Endodermal cell (in vitro differentiated cells): ENCODE measurements around the gene ADAM15. TPM values are rescaled to one million over a fixed set of nuclear protein-coding genes. Genes with fewer than 3 reads are reported as not detected.

Experiments
- DNase-seq: peaks from one replicate; pipeline ENCODE4 v3.0.0-alpha.2; 2017
- H3K27ac ChIP-seq: 2 replicates; pipeline ENCODE4 v1.5.1; 2013; ENCODE audit warnings: mild to moderate bottlenecking, low read depth, low read length, moderate library complexity
- H3K27me3 ChIP-seq: 2 replicates; pipeline ENCODE4 v1.6.1; 2013; ENCODE audit warnings: mild to moderate bottlenecking, low read length, moderate library complexity; ENCODE audit not compliant: insufficient read depth, control insufficient read depth, poor library complexity, severe bottlenecking
- H3K36me3 ChIP-seq: 2 replicates; pipeline ENCODE4 v1.7.0; 2013; ENCODE audit warnings: mild to moderate bottlenecking, low read length, moderate library complexity; ENCODE audit not compliant: control insufficient read depth, insufficient read depth
- H3K4me1 ChIP-seq: one replicate; pipeline ENCODE4 v1.7.0; 2013; ENCODE audit warnings: low read length; ENCODE audit not compliant: control insufficient read depth, insufficient read depth
- H3K4me3 ChIP-seq: 2 replicates; pipeline ENCODE4 v1.5.1; 2013; ENCODE audit warnings: mild to moderate bottlenecking, low read length, moderate library complexity
- H3K9ac ChIP-seq: 2 replicates; pipeline ENCODE4 v1.6.1; 2013; ENCODE audit warnings: mild to moderate bottlenecking, low read length, moderate library complexity; ENCODE audit not compliant: poor library complexity, severe bottlenecking; ENCODE audit errors: extremely low read depth
- H3K9me3 ChIP-seq: 2 replicates; pipeline ENCODE4 v1.6.1; 2013; ENCODE audit warnings: mild to moderate bottlenecking, low read length, moderate library complexity; ENCODE audit not compliant: control insufficient read depth
- H3K27ac Mint-ChIP-seq: 2 replicates; pipeline ENCODE4 v1.8.0; 2020; ENCODE audit warnings: mixed read lengths
- H3K27me3 Mint-ChIP-seq: 2 replicates; pipeline ENCODE4 v1.8.0; 2021; ENCODE audit warnings: mild to moderate bottlenecking, mixed read lengths; ENCODE audit not compliant: insufficient read depth
- H3K36me3 Mint-ChIP-seq: 2 replicates; pipeline ENCODE4 v1.8.0; 2020; ENCODE audit warnings: low read depth, mixed read lengths
- H3K4me1 Mint-ChIP-seq: 2 replicates; pipeline ENCODE4 v1.8.0; 2020; ENCODE audit warnings: mixed read lengths
- H3K4me3 Mint-ChIP-seq: 2 replicates; pipeline ENCODE4 v1.8.0; 2020; ENCODE audit warnings: mild to moderate bottlenecking, moderate library complexity, mixed read lengths
- H3K9me3 Mint-ChIP-seq: 2 replicates; pipeline ENCODE4 v1.8.0; 2020; ENCODE audit warnings: mild to moderate bottlenecking, mixed read lengths
- CTCF ChIP-seq: fragments of 200-600 bp; sonication (generic); conservative IDR thresholded peaks from 2 replicates; pipeline ENCODE4 v1.5.0; 2021; ENCODE audit warnings: antibody characterized with exemption, mild to moderate bottlenecking
- WGBS, 2 experiments: methylation state at CpG; one replicate each; pipeline versions ENCODE4 v1.1.5 to v1.1.7; 2013; ENCODE audit warnings: missing lambda C conversion rate in 2 of 2, mixed read lengths in 1 of 2; ENCODE audit not compliant: insufficient coverage in 1 of 2, insufficient read length in 1 of 2; 5-methylcytosine and 5-hydroxymethylcytosine counted together
- total RNA-seq, 2 donors: library from RNA; stranded (reverse); fragmentation: NEBNext Ultra II Directional in 1 of 2; extraction: Animal tissue kit (Norgen Biotek cat#: 25700) in 1 of 2; gene quantifications; 2 replicates in 1 of 2; 3 replicates in 1 of 2; pipeline ENCODE4 v1.2.1, GENCODE V29; 2021

The ADAM15 gene
- total RNA-seq, 2 donors from 2014 or later = 13.4 to 16.5 TPM

GRCh38 chr1:155042789-155043188 is 8.3 kb upstream of the ADAM15 start:
- H3K4me1 ChIP-seq = no peaks in the 10 kb centered on the region
- no peak overlapping the region for H3K9ac ChIP-seq
- no peaks in the 10 kb centered on the region for H3K27me3 ChIP-seq
- no peak overlapping the region for H3K4me3 Mint-ChIP-seq
- no peaks in the 10 kb centered on the region for H3K9me3 ChIP-seq
- H3K36me3 Mint-ChIP-seq = no peaks in the 10 kb centered on the region
- H3K36me3 ChIP-seq = no peaks in the 10 kb centered on the region
- no peak overlapping the region for H3K27ac Mint-ChIP-seq
- no peak for TF ChIP-seq CTCF
- peaks cover 8% of the 10 kb centered on the region for H3K4me1 Mint-ChIP-seq
- H3K4me3 ChIP-seq = no peak overlapping the region
- no peaks in the 10 kb centered on the region for H3K9me3 Mint-ChIP-seq
- no peak for DNase-seq
- WGBS, 2 experiments = 82 to 100% methylated on average over 2 to 5 of the region's 5 CpGs
- H3K27me3 Mint-ChIP-seq = peaks cover 19% of the 10 kb centered on the region
- no peak overlapping the region for H3K27ac ChIP-seq

DNA sequence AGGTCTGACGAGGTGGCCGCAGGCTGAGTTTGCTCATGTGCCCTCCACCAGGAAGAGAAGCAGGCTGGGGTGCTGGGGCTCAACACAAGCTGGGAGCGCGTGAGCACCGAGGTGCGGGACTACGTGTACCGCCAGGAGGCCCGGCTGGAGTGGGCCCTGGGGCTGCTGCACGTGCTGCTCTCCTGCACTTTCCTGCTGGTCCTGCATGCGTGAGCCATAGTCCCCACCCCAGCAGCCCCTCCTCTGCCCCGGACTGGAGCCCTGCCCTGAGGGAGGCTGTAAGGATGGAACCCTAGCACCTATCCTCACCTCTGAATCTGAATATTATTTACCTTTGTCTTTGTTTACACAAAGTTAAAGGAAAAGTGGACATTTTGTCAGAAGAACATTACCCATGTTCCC is 7.8 kb upstream of the ADAM15 start:
- Mint-ChIP-seq H3K27ac (no peak overlapping the region), H3K27me3 (peaks cover 19% of the 10 kb centered on the region), H3K36me3 (no peaks in the 10 kb centered on the region), H3K9me3 (no peaks in the 10 kb centered on the region), H3K4me1 (peaks cover 8% of the 10 kb centered on the region), H3K4me3 (no peak overlapping the region)
- DNase-seq = no peak
- Histone ChIP-seq H3K36me3 (no peaks in the 10 kb centered on the region), H3K27ac (no peak overlapping the region), H3K9me3 (no peaks in the 10 kb centered on the region), H3K4me1 (no peaks in the 10 kb centered on the region), H3K27me3 (no peaks in the 10 kb centered on the region), H3K9ac (no peak overlapping the region), H3K4me3 (no peak overlapping the region)
- no peak for TF ChIP-seq CTCF
- 86% methylated on average over 4 to 12 of the region's 12 CpGs for WGBS, 2 experiments

DNA sequence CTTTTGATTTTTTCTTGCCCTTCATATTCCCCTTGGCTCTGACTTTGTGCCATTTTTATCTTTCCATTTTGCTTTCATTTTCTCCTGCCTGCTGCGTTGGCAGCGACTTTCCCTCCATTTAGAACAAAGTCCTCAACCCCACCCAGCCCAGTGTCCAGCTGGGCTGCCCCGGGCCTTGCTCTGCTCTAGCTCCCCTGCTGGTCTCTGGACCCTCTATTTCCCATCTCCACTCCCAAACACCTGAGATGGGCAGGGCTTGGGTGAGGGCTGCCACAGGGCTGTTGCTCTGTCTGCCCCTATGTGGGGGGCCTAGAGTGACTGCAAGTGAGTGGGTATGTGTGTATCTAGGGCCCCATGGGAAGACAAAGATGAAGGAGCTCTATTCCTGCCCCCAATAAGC is 7.3 kb upstream of the ADAM15 start:
- TF ChIP-seq CTCF = no peak
- Histone ChIP-seq H3K9me3 (no peaks in the 10 kb centered on the region), H3K4me3 (no peak overlapping the region), H3K27ac (no peak overlapping the region), H3K4me1 (no peaks in the 10 kb centered on the region), H3K36me3 (no peaks in the 10 kb centered on the region), H3K27me3 (no peaks in the 10 kb centered on the region), H3K9ac (no peak overlapping the region)
- peaks cover 16% of the 10 kb centered on the region for H3K27me3 Mint-ChIP-seq
- H3K4me3 Mint-ChIP-seq = no peak overlapping the region
- H3K4me1 Mint-ChIP-seq = peaks cover 5% of the 10 kb centered on the region
- 92% methylated on average over 3 of the region's 3 CpGs; no CpG with 5 or more reads in 1 of the 2 experiments for WGBS, 2 experiments
- DNase-seq = no peak
- no peaks in the 10 kb centered on the region for H3K36me3 Mint-ChIP-seq
- no peak overlapping the region for H3K27ac Mint-ChIP-seq
- no peaks in the 10 kb centered on the region for H3K9me3 Mint-ChIP-seq
